Cardiac fibroblast (primary cell): ENCODE measurements around the gene NEDD4L.
"Not testable (repeated sequence)": the region's sequence is repeated elsewhere in the genome, so short reads cannot be mapped to it uniquely, and the experiment has no call there.

Source experiments
- DNase-seq, 2 donors: peaks; one replicate each; pipeline versions ENCODE4 v3.0.0 to v3.0.0-alpha.2; 2010; ENCODE audit warnings: low read depth in 2 of 2
- H3K4me3 ChIP-seq, 2 donors: replicated peaks in 1 of 2; 1 replicate in 1 of 2; 2 replicates in 1 of 2; pipeline ENCODE4 v1.5.1; 2011; ENCODE audit warnings: low read depth in 2 of 2, low read length in 2 of 2, mild to moderate bottlenecking in 2 of 2, moderate library complexity in 1 of 2
- TF ChIP-seq, protein P1 (sequence below): IDR thresholded peaks from one replicate; pipeline ENCODE4 v1.5.1; 2011; ENCODE audit warnings: low read depth, mild to moderate bottlenecking, low read length, inconsistent platforms

NEDD4L gene

DNA sequence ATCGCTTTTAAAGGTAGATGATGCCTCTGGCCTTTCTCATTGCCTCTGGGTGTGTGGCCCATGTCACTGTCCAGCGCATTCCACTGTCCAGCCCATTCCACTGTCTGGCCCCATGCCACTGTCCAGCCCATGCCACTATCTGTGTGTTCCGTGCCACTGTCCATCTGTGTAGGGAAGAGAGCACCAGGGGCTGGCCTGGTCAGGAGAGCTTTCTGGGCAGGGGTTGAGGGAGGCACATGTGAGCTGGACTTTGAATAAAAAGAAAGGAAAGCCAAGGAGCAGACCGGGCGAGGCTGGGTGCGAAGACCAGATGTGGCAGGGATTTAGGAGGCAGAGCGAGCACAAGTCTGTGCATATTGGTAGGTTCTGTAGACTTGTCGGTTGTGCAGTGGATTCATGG, 236.2 kb downstream of the NEDD4L start:
- no peak overlapping the region for H3K4me3 ChIP-seq
- DNase-seq: no peak
- TF ChIP-seq, protein P1, sequence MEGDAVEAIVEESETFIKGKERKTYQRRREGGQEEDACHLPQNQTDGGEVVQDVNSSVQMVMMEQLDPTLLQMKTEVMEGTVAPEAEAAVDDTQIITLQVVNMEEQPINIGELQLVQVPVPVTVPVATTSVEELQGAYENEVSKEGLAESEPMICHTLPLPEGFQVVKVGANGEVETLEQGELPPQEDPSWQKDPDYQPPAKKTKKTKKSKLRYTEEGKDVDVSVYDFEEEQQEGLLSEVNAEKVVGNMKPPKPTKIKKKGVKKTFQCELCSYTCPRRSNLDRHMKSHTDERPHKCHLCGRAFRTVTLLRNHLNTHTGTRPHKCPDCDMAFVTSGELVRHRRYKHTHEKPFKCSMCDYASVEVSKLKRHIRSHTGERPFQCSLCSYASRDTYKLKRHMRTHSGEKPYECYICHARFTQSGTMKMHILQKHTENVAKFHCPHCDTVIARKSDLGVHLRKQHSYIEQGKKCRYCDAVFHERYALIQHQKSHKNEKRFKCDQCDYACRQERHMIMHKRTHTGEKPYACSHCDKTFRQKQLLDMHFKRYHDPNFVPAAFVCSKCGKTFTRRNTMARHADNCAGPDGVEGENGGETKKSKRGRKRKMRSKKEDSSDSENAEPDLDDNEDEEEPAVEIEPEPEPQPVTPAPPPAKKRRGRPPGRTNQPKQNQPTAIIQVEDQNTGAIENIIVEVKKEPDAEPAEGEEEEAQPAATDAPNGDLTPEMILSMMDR: no peak

DNA sequence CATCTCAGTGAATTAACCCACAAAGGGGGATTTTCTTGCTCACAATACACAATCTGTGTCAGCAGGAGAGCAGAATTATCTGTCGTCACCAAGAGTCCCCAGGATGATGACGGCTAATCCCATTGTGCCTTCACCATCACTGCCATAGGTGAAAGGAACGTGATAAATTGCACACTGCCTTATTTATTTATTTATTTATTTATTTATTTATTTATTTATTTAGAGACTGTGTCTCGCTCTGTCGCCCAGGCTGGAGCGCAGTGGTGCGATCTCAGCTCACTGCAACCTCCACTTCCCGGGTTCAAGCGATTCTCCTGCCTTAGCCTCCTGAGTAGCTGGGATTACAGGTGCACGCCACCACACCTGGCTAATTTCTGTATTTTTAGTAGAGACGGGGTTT, 238.8 kb downstream of the NEDD4L start:
- not testable (repeated sequence) for H3K4me3 ChIP-seq, DNase-seq

DNA sequence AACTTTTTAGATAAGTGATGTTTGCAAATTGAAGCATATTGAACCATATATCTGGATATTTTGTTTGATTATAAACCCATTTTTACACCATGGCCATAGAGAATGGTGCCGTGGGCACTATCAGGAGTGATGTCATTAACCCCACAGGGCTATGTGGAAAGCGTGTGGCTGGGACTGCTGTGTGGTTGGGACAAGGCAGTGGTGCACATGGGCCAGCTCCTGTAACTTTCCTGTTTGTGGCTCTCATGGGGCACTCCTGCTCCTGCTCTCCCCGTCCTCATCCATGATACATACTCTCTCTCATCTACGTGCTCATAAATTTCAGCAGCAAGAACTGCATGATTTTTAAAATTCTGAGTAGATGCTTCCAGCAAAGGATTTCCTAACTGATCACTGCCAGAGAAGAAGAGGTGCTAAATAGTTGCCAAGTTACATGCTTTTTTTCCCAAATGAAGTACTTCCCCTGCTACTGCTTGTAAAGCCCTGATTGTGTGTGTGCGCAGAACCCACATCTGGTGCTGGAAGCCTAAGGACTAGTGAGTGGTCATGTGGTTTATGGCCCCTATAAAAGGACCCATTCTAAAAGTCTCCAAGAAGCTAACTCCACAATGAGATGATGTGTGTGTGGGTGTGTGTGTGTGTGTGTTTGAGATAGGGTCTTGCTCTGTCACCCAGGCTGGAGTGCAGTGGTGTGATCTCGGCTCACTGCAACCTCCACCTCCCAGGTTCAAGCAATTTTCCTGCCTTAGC, 240.8 kb downstream of the NEDD4L start:
- TF ChIP-seq, protein P1: no peak
- DNase-seq: no peak
- no peak overlapping the region for H3K4me3 ChIP-seq

DNA sequence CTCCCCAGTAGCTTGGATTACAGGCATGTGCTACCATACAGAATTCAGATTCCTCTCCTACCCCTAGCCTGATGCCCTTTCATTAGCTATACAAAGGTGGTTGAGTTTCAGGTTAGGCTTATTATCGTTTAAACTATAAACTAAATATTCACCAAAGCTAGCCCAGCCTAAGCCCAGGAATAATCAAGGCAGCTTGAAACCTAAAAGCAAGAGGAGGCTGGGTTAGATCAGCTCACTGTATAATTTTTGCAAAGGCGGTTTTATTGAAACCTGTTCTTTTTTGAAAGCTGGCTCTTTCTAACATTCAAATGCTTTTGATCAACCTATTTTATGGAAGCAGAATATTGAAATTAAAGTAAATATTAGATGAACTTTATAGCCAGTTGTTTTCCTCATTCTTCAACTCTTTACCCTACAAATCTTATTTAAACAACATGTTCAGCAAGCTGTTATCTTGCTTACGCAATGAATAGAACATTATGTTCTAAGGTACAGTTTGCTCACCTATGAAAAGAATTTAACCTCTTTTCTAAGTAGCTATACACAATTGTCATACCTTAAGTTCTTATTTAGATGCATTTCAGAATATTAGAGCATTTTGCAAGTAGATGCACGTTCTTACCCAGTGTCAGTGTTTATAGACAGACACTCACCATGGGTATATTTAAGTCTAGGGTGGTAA, 241.6 kb downstream of the NEDD4L start:
- no peak for DNase-seq
- H3K4me3 ChIP-seq: no peak overlapping the region
- TF ChIP-seq, protein P1: no peak

DNA sequence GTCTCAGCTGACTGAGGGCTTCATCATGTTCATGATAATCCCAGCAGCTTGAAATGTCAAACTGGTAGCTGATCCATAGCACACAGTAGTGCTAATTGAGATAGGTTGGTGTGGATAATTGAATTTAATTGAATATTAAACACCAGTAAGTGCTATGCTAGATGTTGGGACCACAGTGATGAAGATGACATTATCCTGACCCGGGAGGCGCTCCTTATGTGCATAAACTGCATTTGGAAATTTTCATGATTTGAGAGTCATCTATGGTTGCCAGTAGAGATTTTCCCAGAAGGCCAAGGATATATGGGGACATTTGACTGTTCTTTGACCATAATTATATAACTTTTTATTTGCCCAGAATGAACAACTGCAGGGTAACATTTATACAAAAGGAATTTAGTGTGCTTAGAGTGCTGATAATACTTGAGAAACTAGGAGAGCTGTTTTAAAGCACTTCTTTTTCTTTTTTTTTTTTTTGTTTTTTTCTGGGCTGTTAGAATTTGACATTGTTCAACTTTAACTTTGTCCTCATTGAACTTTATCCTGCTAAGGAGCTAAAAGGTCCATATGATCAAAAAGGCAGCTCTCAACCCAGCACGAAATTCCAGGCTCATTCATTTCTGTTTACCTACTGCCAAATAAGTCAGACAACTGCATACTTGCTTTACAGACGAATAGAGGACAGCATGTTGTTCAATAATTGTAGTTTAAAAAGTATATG, 242.8 kb downstream of the NEDD4L start:
- no peak for DNase-seq
- H3K4me3 ChIP-seq: no peak overlapping the region
- TF ChIP-seq, protein P1: no peak

DNA sequence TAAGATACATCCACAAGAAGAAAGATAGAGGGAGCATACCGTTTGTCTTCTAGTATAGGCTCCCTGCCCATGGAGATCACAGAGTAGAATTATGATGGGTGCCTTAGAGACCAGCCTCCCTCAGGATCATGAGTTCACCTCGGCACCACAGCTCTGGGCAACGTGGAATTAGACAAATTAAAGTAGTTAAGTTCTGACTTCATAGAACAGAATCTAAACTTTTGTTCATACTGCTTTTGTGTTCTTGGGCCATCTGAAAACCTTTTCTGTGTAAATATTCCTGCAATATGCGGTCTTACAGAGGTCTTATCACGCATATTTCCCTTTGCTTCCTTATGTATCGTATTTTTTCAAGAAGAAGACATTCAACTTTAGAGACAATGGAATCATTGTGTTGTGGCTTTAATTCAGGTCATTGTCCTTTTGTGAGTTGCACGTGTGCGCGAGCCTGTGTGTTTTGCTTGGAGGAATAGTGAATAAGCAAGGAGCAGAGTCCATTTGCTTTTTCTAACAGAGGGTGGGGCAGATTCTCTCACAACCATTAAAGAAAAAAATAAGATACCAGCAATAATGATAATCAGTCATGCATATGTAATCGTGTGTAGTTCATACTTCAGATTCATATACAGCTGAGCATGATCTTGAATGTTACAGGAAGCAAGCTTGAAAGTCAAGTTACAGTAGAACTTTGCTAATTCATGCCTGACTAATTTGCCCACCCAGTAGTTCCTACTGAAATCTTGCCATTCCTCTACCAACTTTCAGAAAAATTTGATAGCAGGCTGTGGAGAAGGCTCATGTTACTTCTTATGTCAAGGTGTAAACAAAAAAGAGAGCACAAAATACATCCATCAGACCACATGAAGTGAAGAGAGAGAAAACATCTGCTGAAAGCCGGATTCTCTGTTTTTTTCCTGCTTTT, 243.6 kb downstream of the NEDD4L start:
- no peak overlapping the region for H3K4me3 ChIP-seq
- TF ChIP-seq, protein P1: no peak
- DNase-seq: no peak
